SKM-1 (cell line): ENCODE measurements around the gene NUAK1.

Experiments
- DNase-seq: peaks from one replicate; lab custom pipeline; 2025; ENCODE audit not compliant: unreplicated experiment; lab: John Stamatoyannopoulos, UW

Gene NUAK1

GRCh38 chr12:106132175-106133135 lies 6.3 kb downstream of the NUAK1 start:
- DNase-seq = no peak

DNA sequence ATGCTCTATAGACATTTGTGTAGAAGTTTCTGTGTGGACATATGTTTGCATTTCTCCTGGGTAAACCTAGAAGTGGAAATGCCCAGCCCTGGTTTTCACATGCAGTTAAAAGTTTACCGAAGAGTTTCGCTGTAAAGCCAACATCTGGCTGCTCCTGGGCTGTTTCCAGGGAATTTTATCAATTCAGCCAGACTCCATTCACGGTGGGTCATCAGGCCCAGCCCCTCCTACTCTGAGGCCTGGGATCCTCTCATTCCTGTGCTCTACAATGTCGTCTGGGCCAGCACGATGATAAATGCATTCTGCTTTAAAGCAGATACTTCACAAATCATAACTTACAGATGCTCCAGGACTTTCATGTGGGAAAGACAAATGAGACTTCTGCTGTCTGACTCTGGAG lies 7.1 kb downstream of the NUAK1 start:
- DNase-seq = no peak

DNA sequence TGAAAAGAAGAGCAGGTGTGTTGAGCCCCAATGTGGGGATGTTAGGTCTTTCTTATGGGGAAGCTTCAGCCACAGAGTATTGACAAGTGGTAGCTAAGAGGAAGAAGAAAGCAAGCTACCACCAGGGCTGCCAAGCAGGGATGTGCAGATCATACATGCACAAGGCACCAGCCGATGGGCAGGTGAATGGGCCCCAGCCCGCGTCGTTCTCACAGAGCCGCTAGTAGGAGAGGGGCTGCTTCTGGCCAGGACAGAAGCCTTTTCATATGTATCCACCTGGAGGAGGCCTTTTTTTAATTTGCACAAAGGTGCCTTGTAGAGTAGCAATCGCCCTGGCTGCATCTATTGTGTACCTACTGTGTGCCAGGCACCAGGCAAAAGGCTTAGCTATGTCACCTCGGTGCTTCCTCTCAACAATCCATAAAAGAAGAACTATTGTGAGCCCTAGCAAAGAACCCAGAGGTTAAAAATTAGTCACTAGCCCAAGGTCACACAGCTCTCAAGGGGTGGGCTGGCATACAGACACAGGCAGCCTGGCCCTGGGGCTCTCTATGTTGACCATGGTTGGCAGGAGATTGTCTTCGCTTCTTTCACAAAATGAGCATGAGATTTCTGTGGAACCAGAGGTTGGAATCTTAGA lies 8.2 kb downstream of the NUAK1 start:
- DNase-seq = no peak

DNA sequence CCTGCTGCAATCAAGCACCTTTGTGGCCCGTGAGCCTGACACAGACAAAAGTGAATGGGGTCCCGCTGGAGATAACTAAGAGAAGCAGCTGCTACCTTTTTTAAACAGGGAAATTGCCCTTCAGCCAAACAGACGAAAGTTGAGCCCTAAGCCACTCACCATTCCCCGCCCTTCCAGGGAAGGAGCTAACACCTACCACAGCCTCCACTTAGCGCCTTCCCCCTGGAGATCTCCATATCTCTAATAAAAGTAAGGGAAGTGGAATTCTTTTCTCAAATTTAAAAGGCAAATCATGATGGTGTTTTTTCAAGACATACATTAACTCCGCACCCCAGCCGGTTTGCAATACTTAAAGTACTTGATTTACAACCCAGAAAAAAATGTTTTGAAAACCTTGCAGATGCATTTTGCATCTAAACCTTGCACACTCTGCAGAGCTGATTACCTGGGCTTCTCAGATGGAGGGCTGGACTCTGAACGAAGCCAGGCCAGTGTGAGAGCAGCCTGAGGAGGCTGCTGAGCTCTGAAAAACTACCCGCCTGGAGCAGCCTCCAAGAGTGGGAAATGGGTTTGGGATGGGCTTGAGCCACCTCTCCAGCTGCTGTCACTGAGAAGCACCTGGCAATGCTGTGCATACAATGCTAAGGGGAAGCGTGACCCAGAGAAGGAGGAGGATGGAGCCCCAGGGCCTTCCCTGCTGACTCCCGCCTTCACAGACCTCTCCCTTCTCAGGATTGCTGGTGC lies 10.0 kb downstream of the NUAK1 start:
- no peak for DNase-seq

GRCh38 chr12:106127338-106128126 lies 11.2 kb downstream of the NUAK1 start:
- no peak for DNase-seq

- DNase-seq = no peak
Observed at GRCh38 chr12:106126441-106127337, 12.1 kb downstream of the NUAK1 start.

DNA sequence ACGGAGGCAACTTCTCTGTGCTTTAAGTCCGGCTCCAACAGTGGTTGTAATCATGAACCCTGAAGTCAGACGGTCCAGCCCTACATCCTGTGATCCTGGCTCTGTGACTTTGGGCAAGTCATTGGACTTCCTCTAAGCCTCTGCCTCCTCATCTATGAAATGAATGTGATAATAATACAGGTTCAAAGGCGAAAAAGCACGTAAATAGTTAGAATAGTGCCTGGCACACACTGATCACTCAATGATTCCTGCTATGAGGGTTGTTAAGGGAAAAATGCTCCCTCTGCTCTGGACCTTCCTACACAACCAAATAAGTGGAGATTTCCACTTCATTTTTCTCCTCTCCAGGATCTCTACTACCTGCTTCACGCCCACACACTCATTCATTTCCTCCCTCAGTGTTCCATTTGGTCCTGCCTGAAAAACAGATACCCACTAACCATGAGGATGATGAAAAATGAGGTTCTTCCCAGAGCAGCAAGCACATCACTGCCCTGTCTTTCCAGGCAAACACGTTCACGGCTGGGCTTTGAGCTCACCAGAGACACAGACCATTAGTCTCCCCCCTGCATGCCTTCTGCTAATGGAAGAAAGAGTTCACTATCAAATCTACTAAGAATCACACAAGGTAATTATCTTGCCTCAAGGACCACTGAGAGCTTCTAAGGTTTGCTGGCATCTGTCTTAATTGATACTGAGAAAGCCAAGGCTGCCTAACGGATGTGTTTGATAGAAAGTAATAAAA lies 13.2 kb downstream of the NUAK1 start:
- no peak for DNase-seq

DNA sequence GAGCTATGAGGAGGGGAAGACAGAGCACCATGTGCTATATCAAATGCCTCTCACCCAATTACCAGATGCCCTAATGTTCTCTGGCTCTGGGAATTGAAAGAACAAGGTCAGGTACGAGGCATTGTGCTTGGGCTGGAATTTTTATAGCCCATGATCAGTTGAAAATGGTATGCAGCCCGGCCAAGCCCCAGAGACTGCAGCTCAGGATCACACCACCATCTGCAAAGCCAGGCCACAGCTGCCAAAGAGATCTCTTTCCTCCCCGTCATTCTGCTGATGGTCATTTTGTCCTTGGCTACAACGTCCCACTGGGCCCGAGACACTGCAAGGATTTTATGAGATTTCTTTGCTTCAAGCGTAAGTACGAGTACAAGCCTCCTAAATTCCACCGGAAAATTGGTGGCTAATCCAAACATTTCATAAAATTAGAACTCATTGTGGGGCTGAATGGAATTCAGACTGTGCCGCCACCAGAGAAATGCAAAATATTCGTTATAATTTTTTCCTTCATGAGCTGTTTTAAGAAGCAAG lies 15.1 kb downstream of the NUAK1 start:
- no peak for DNase-seq

DNA sequence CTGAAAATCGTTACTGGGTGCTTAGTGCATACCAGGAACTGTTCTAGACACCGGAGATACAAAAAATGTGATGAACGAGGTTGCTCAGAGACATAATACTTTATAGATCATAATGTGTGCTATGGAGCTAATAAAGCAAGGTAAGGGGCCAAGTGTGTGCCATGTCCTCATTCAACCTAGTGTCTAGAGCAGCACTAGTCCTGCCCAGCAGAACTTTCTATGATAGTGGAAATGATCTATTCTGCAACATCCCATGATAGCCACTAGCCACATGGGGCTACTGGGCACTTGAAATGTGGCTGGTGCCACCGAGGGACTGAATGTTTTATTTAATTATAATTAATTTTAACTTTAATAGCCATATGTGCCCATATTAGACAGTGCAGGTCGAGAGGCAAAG lies 15.6 kb downstream of the NUAK1 start:
- DNase-seq = no peak

DNA sequence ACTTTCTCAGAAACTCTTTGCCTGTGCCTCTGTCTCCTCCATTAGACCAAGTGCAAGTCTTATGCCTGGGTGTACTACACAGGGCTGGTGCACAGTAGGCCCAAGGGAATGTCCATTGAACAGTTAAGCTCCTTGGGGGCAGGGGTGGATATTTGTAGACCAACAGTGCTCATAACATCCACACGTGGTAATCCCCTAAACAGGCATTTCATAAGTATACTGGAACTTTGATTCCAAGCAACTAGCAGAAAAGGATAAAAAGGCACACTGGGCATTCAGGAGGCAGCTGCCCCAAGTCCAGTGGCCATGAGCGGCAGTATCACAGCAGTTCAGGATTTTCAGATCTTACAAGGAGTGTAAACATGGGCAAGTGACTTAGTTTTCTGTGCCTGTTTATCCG lies 16.8 kb downstream of the NUAK1 start:
- no peak for DNase-seq

DNA sequence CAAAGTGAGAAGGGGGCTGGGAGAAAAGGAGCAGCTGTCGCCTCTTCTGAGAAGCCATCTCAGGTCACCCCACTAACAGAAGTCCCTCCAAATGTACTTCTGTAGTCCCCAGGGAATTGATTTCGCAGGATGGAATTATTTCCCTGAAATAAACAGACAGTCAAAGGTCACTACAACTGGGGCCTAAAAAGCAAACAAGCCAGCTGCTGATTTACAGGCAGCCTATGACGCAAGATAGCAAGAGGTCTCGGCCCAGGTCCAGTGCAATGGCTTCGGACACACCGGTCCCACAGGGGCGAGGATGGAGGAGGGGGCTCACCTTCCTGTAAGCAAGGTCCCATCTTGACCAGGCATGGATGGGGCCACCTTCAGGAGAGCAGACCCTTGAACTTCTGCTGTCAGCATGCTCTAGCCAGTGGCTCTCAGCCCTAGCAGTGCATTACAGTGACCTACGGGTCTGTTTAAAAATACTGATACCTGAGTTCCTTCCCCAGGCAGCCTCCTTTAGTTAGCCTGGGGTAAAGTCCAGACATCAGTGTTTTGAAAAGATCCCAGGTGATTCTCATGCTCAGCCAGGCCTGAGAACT lies 18.1 kb downstream of the NUAK1 start:
- no peak for DNase-seq

GRCh38 chr12:106119301-106119700 lies 19.5 kb downstream of the NUAK1 start:
- no peak for DNase-seq

DNA sequence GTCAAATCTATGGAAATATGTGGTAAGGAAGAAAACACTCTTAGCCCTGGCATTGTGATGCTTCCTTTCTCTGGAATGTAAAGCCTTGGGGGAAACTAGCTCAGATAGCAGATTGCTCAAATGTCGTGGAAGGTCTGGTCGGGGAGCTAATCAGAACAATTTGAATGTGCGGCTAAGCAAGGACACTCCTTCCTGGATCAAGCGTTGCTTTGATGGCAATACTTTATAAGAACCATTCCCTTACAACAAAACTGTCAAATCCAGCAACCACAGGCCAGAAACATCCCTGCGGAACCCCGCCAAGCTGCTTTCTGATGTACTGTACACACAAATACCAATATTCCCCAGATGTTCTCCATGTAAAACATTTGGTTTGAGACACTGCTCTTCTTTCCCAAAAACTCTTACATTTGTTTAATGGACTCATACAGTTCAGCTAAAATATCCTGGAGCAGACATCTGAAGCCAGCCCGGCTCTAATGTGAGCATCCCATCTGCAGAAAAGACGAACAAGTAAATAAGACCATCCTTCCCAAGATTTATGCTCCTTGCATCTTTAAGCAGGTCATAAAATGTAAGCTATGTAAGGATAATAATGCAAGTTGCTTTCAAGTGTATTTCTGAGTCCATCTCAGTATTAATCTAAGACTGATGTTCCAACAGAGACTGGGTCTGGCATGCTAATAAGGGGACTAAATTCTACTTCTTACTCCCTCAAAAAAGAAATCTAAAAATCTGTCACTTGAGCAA lies 20.2 kb downstream of the NUAK1 start:
- no peak for DNase-seq

DNA sequence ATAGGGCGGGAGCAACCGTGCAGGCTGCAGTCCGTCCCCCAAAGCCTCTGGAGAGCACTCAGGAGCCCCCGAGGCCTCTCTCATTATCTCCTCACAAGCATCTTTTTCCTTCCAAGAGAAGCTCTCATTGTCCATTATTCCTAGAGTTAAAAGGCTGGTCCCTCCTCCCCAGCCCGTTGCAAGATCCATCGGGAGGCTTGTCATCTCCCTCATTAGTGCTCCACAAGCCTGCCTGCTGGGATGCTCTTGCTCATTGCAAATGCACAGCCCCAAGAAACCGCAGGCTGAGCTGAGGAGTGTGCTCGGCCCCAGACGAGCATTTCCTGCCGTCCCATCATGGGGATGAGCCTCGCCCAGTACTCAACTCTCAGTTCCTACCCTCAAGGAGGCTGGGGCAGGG lies 23.3 kb downstream of the NUAK1 start:
- DNase-seq = no peak

DNA sequence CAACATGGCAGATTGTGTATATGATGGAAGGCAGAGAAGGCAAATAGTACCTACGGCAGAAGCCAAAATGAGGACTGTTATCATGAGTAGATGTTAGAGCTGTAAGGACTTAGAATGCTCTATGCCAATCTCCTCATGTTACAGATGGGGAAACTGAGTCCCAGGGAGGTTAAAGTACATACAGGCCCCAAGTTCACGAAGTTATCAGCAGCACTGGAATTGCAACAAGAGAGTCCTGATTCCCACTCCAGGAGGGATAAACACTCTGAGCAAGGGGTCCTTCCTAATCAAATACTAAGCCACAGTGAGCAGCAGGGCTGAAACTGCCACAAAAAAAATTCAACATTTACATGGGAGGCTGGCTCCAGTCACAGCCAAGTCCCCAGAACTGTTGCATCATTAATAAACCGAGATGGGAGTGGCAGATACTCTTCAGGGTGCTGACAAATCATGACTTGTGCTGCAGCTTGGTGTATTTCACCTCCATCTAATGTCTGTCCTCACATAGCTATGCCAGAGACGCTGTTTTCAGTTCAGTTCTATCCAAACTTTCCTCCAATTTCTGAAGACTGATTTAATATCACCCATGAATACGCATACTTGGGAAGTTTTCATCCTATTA lies 24.2 kb downstream of the NUAK1 start:
- no peak for DNase-seq

DNA sequence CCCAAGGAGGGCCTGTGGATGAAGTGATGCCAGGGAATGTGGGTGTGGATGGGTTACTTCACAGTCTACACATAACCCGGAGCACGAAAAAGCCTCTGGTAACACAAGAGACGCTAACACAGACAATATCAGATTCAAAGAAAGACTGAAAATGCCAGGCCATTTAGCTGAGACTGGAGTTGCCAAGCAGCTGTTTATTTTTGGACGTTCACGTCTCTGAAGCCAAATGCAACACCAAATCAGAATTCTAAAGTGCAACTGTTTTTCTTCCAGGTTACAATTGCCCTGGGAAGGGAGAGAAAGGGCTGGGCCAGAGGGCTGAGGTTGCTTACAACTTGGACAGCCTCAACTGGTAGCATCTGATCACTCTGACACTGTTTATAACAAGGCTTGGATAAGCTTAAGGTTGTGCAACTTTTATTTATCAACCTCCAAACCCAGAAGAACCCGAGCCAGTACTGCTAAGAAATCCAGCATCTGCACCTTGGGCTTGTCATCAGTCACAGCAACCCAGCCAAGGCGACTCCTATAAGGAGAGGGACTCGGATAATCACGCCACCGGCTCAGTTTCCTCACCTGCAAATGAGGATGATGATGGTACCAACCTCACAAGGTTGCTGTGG lies 24.8 kb downstream of the NUAK1 start:
- DNase-seq = no peak

- no peak for DNase-seq
Observed at GRCh38 chr12:106113446-106113823, 25.3 kb downstream of the NUAK1 start.
